Fibroblast of mammary gland (primary cell): ENCODE data around the gene MOSMO.
"Not testable (repeated sequence)": the region's sequence is repeated elsewhere in the genome, so short reads cannot be mapped to it uniquely, and the experiment has no call there.

ENCODE experiments used
- DNase-seq: peaks from one replicate; pipeline ENCODE4 v3.0.0-alpha.2; 2010; ENCODE audit warnings: low read depth
- H3K4me3 ChIP-seq: 2 replicates; pipeline ENCODE4 v1.5.1; 2011; ENCODE audit warnings: low read depth, mild to moderate bottlenecking, low read length, moderate library complexity; ENCODE audit not compliant: control insufficient read depth
- TF ChIP-seq, protein P1 (sequence below): conservative IDR thresholded peaks from 2 replicates; pipeline ENCODE4 v1.5.1; 2011; ENCODE audit warnings: low read depth, low read length, inconsistent platforms; ENCODE audit not compliant: control insufficient read depth, insufficient read depth

The MOSMO gene

DNA sequence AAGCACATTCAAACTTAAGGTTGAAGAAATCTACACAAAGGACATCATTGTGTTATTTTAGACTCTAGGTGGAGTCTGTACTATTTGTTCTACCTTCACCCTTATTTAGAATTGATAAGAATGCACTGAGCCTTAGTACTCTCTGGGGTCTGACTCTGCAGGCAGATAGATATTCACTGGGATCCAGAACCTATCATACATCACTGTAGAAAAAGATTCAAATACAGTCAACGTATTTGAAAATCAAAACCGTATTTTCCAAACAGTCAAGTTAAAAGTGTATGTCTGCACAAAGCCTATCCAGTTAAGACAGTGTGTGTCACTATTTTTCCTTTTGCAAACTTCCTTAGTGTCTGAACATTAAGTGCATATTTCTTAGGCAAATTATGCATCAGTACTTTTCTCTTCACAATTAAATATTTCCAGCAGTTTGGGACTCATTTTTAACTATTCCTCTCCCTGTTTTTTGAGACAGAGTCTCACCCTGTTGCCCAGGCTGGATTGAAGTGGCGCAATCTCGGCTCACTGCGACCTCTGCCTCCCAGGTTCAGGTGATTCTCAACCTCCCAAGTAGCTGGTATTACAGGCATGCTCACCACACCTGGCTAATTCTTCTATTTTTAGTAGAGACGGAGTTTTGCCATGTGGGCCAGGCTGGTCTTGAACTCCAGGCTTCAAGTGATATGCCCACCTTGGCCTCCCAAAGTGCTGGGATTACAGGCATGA lies 22.3 kb downstream of the MOSMO start:
- TF ChIP-seq, protein P1, sequence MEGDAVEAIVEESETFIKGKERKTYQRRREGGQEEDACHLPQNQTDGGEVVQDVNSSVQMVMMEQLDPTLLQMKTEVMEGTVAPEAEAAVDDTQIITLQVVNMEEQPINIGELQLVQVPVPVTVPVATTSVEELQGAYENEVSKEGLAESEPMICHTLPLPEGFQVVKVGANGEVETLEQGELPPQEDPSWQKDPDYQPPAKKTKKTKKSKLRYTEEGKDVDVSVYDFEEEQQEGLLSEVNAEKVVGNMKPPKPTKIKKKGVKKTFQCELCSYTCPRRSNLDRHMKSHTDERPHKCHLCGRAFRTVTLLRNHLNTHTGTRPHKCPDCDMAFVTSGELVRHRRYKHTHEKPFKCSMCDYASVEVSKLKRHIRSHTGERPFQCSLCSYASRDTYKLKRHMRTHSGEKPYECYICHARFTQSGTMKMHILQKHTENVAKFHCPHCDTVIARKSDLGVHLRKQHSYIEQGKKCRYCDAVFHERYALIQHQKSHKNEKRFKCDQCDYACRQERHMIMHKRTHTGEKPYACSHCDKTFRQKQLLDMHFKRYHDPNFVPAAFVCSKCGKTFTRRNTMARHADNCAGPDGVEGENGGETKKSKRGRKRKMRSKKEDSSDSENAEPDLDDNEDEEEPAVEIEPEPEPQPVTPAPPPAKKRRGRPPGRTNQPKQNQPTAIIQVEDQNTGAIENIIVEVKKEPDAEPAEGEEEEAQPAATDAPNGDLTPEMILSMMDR: no peak
- no peak overlapping the region for H3K4me3 ChIP-seq
- DNase-seq: no peak

DNA sequence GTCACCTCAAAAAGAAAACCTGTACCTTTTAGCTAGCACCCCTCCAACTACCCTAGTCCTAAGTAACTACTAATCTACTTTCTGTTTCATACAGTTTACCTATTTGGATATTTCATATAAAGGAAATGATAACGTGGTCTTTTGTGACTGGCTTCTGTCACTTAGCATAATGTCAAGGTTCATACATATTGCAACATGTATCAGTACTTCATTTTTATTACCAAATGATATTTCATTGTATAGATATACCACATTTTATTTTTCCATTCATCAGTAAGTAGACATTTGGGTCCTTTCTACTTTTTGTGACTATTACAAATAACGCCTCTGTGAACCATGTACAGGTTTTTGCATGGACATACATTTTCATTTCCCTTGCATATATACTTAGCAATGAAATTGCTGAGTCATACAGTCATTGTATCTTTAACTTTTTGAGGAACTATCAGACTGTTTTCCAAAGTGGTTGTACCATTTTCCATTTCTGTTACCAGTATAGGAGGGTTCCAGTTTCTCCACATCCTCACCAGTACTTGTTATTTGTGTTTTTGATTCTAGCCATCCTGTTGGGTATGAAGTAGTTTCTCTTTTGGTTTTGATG lies 23.7 kb downstream of the MOSMO start:
- TF ChIP-seq, protein P1: no peak
- no peak for DNase-seq
- no peak overlapping the region for H3K4me3 ChIP-seq

DNA sequence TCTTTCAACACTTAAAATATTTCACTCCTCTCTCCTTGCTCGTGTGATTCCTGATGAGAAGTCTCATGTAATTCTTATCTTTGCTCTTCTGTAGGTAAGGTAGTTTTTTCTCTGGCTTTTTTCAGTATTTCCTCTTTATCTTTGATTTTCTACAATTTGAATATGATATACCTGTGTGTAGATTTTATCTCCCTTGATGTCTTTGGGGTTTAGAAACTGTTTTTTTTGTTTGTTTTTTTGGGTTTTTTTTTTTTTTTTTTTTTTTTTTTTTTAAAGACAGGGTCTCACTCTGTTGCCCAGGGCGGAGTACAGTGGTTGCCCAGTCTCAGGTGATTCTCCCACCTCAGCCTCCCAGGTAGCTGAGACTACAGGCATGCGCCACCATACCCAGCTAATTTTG lies 26.6 kb downstream of the MOSMO start:
- no peak for DNase-seq
- TF ChIP-seq, protein P1: no peak
- H3K4me3 ChIP-seq: no peak overlapping the region

DNA sequence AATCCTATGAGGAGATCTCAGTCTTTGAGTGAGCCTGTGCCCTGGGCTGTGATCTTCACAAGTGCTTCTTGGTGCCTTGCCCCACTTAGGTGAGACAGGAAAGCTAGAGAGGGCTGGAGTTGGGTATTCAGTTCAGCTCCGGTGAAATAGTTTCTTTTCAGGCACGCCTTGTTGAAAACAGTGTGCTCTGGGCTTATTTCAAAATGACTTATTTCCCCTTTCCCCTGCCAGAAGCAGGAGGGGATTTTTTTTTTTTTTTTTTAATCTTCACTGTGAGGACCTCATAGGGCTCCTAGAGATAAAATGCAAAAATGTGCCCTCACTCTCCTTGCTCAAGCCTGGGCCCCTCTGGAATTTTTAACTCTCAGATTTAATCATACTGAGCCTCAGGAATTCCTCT lies 27.2 kb downstream of the MOSMO start:
- H3K4me3 ChIP-seq: no peak overlapping the region
- DNase-seq: no peak
- TF ChIP-seq, protein P1: no peak

DNA sequence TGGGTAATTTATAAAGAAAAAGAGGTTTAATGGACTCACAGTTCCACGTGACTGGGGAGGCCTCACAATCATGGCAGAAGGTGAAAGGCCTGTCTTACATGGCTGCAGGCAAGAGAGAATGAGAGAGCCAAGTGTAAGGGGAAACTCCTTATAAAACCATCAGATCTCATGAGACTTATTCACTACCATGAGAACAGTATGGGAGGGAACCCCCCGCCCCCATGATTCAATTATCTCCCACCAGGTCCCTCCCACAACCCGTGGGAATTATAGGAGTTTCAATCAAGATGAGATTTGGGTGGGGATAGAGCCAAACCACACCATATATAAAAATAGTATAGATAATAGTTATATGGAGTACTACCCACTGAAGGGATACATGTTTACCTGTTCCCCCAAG lies 36.0 kb downstream of the MOSMO start:
- not testable (repeated sequence) for H3K4me3 ChIP-seq, DNase-seq

DNA sequence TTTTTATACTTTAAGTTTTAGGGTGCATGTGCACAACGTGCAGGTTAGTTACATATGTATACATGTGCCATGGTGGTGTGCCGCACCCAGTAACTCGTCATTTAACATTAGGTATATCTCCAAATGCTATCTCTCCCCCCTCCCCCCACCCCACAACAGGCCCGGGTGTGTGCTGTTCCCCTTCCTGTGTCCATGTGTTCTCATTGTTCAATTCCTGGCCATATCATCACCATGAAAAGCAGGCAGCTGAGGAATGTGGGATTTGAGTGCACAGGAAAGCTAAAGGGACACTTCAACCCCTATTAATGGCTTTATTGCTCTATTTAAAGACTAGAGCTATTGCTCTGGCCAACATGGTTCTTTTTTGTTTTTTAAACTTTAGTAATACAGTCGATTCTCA lies 38.0 kb downstream of the MOSMO start:
- DNase-seq, H3K4me3 ChIP-seq: not testable (repeated sequence)

DNA sequence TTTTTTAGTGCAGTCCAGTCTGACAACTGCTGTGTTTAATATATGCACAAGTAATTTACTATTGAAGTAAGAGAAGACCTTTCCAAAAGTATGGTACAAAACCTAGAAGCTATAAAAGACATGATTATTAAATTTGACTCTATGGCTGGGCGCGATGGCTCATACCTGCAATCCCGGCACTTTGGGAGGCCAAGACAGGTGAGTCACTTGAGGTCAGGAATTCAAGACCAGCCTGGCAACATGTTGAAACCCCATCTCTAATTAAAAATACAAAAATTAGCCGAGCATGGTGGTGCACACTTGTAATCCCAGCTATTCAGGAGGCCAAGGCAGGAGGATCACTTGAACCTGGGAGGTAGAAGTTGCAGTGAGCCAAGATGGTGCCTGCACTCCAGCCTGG lies 43.1 kb downstream of the MOSMO start:
- DNase-seq: no peak
- TF ChIP-seq, protein P1: no peak

DNA sequence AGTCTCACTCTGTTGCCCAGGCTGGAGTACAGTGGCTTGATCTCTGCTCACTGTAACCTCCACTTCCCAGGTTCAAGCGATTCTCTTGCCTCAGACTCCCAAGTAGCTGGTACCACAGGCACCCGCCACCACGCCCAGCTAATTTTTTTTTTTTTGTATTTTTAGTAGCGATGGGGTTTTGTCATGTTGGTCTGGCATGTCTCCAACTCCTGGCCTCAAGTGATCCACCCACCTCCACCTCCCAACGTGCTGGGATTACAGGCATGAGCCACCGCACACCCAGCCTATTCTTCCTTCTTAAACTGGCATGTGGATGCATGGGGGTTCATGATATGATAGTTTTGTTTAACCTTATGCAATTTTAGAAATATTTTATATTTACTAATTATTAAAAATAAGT lies 45.1 kb downstream of the MOSMO start:
- DNase-seq: no peak
- TF ChIP-seq, protein P1: no peak
- no peak overlapping the region for H3K4me3 ChIP-seq

More for the DNA sequence above, 43.1 kb downstream of the MOSMO start:
- no peak overlapping the region for H3K4me3 ChIP-seq
